Umbilical cord (tissue), 2 donors: Measurements from ENCODE around the gene NELL2. TPM values are rescaled to one million over a fixed set of nuclear protein-coding genes. Genes with fewer than 3 reads are reported as not detected.

Experiments used
- DNase-seq: peaks from one replicate; pipeline ENCODE4 v3.0.0-alpha.2; 2015; ENCODE audit warnings: low spot score
- total RNA-seq: library from RNA; depleted of rRNA; stranded (reverse); fragments of >200 nt; gene quantifications from one replicate; pipeline ENCODE4 v1.2.3, GENCODE V29; 2014; ENCODE audit warnings: low replicate concordance; ENCODE audit not compliant: insufficient read depth

NELL2 gene
- total RNA-seq, 1 donor from 2014 or later: 11.1 TPM

GRCh38 chr12:44542716-44543115 is 333.4 kb downstream of the NELL2 start:
- DNase-seq: no peak

- no peak for DNase-seq
These were observed 338.8 kb downstream of the NELL2 start for GRCh38 chr12:44537354-44537753.

- DNase-seq: no peak
These were observed 343.2 kb downstream of the NELL2 start for GRCh38 chr12:44532940-44533339.

- peak; percentile 70 for DNase-seq
These were observed 344.7 kb downstream of the NELL2 start for GRCh38 chr12:44531320-44531971.

- no peak for DNase-seq
These were observed 349.4 kb downstream of the NELL2 start for GRCh38 chr12:44526655-44527182.

GRCh38 chr12:44525806-44526654 is 350.1 kb downstream of the NELL2 start:
- DNase-seq: no peak

- DNase-seq: no peak
These were observed 352.3 kb downstream of the NELL2 start for GRCh38 chr12:44523828-44524227.

- no peak for DNase-seq
These were observed 354.4 kb downstream of the NELL2 start for GRCh38 chr12:44521702-44522101.

GRCh38 chr12:44519931-44520330 is 356.2 kb downstream of the NELL2 start:
- no peak for DNase-seq

- peak; percentile 7 for DNase-seq
These were observed 364.8 kb downstream of the NELL2 start for GRCh38 chr12:44511289-44511688.

- no peak for DNase-seq
These were observed 365.6 kb downstream of the NELL2 start for GRCh38 chr12:44510510-44510909.

GRCh38 chr12:44510076-44510475 is 366.0 kb downstream of the NELL2 start:
- no peak for DNase-seq

GRCh38 chr12:44509471-44509870 is 366.6 kb downstream of the NELL2 start:
- no peak for DNase-seq

GRCh38 chr12:44507461-44507860 is 368.7 kb downstream of the NELL2 start:
- no peak for DNase-seq

GRCh38 chr12:44504799-44505198 is 371.3 kb downstream of the NELL2 start:
- no peak for DNase-seq

GRCh38 chr12:44503329-44503728 is 372.8 kb downstream of the NELL2 start:
- DNase-seq: no peak

- no peak for DNase-seq
These were observed 373.4 kb downstream of the NELL2 start for GRCh38 chr12:44502681-44503080.

- DNase-seq: no peak
These were observed 375.7 kb downstream of the NELL2 start for GRCh38 chr12:44500423-44500822.

GRCh38 chr12:44497044-44497443 is 379.1 kb downstream of the NELL2 start:
- no peak for DNase-seq

GRCh38 chr12:44490181-44490580 is 385.9 kb downstream of the NELL2 start:
- DNase-seq: no peak

- no peak for DNase-seq
These were observed 387.9 kb downstream of the NELL2 start for GRCh38 chr12:44488180-44488579.

GRCh38 chr12:44484862-44485261 is 391.3 kb downstream of the NELL2 start:
- DNase-seq: no peak
